ENCODE results near the gene TINCR.

The TINCR gene

DNA sequence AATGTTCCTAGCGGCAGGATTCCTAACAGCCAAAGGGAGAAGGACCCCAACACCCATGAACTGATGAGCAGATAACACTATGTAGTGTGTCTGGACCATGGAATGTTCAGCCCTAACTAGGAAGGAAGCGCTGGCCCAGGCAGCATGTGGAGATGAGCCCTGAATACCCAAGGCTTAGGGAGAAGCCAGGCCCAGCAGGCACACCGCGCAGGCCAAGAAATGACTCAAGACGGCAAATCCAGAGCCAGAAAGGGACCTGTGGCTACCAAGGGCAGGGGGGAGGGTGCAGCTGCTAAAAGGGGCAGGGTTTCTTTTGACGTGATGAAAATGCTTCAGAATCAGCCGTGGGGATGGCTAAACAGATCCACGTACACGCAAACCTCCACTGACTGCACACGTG, 20.7 kb upstream of the TINCR start:
- peaks cover 63% of the 10 kb centered on the region for H3K36me3 ChIP-seq (ENCODE audit: control insufficient read depth, insufficient read depth, low read length)
- H3K9me3 ChIP-seq (ENCODE audit: control insufficient read depth, low read length): no peaks in the 10 kb centered on the region
- no peak overlapping the region for H3K4me3 ChIP-seq (ENCODE audit: extremely low read depth, insufficient read depth, low read length, poor library complexity, severe bottlenecking)
- 95 to 97% methylated on average over 9 of the region's 10 CpGs for WGBS, 2 experiments (ENCODE audit: insufficient coverage in 2 of 2)
- no peak overlapping the region for H3K27ac ChIP-seq (ENCODE audit: low read depth, low read length, severe bottlenecking)
- peaks cover 10% of the 10 kb centered on the region for H3K4me1 ChIP-seq (ENCODE audit: control insufficient read depth, insufficient read depth, low read length, poor library complexity, severe bottlenecking)

DNA sequence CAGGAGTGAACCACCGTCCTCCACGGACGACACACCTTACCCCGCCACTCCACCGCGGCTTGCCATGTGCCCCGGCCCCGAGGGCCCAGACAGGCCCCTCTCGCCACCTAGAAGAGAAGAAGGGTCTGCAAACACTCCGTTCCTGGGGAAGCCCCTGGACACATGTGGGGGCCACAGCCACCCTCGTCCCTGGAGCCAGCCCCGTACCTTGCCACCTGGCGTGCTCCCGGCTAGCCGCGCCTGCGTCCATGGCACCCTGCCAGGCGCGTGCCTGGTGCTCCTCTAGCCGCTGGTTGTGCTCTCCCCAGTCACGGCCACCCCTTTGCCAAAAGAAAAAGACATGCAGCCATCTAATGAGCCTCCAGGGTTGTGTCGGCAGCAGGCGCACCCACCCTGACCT, 19.9 kb upstream of the TINCR start:
- peaks cover 10% of the 10 kb centered on the region for H3K4me1 ChIP-seq (ENCODE audit: control insufficient read depth, insufficient read depth, low read length, poor library complexity, severe bottlenecking)
- H3K9me3 ChIP-seq (ENCODE audit: control insufficient read depth, low read length): no peaks in the 10 kb centered on the region
- H3K36me3 ChIP-seq (ENCODE audit: control insufficient read depth, insufficient read depth, low read length): peaks cover 62% of the 10 kb centered on the region
- H3K27ac ChIP-seq (ENCODE audit: low read depth, low read length, severe bottlenecking): no peak overlapping the region
- no peak overlapping the region for H3K4me3 ChIP-seq (ENCODE audit: extremely low read depth, insufficient read depth, low read length, poor library complexity, severe bottlenecking)
- 97 to 98% methylated on average over 16 to 23 of the region's 23 CpGs for WGBS, 2 experiments (ENCODE audit: insufficient coverage in 2 of 2)

DNA sequence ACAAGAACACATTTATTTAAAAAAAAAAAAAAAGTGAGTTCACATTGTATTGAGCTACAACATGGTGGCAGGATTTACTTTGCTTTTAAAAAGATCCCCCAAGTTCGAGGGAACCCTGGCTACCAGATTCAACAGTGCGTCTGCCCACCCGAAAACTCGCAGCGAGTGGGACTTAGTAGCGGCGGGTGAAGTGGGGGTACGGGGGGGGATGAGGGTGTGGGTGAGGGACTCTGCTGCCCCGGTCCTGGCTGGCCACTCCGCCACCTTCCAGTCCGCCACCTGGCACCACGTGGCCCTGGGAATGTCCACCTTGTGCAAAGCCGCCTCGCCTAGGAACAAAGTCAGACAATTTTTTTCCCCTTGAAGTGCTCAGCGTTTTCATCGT, 19.3 kb upstream of the TINCR start:
- H3K36me3 ChIP-seq (ENCODE audit: control insufficient read depth, insufficient read depth, low read length): peaks cover 56% of the 10 kb centered on the region
- H3K27ac ChIP-seq (ENCODE audit: low read depth, low read length, severe bottlenecking): no peak overlapping the region
- 97 to 98% methylated on average over 9 to 12 of the region's 16 CpGs for WGBS, 2 experiments (ENCODE audit: insufficient coverage in 2 of 2)
- no peak overlapping the region for H3K4me3 ChIP-seq (ENCODE audit: extremely low read depth, insufficient read depth, low read length, poor library complexity, severe bottlenecking)
- peaks cover 10% of the 10 kb centered on the region for H3K4me1 ChIP-seq (ENCODE audit: control insufficient read depth, insufficient read depth, low read length, poor library complexity, severe bottlenecking)
- H3K9me3 ChIP-seq (ENCODE audit: control insufficient read depth, low read length): no peaks in the 10 kb centered on the region

DNA sequence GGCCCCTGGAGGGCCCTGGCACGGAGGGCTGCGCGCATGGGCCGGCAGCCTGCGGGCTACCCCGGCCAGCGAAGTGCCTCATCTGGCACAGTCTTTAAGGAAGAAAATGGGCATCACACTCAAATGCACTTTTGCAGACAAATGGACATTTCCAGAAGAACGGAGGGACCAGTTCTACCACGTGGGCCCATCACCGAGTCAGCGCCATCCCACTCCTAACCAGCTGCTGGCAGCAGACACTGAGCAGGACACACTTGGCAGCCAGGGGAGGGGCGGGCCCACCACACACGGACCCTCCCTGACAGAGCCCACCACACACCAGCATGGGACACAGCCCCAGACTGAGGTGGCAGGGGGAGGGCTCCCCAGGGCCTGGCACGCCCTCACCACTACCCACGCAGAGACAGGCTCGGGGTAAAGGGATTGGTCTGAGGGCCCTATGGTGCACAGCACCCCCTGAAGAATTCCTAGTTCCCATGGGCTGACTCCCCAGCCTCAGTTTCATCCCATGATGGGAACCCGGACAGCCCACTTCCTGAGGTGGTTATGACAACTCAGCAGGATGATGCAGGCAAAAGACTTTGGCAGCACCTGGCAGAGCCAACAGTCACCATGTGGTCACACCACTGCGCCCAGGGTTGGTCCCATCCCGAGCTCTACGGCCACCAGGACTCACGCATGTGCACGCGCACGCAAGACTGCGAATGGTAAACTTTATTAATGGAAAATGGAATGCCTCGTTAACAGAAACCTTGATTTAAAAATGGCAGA, 18.7 kb upstream of the TINCR start:
- no peaks in the 10 kb centered on the region for H3K9me3 ChIP-seq (ENCODE audit: control insufficient read depth, low read length)
- 82 to 87% methylated on average over 17 to 20 of the region's 26 CpGs for WGBS, 2 experiments (ENCODE audit: insufficient coverage in 2 of 2)
- H3K4me1 ChIP-seq (ENCODE audit: control insufficient read depth, insufficient read depth, low read length, poor library complexity, severe bottlenecking): peaks cover 10% of the 10 kb centered on the region
- no peak overlapping the region for H3K4me3 ChIP-seq (ENCODE audit: extremely low read depth, insufficient read depth, low read length, poor library complexity, severe bottlenecking)
- peak overlapping the region; percentile 23 for H3K27ac ChIP-seq (ENCODE audit: low read depth, low read length, severe bottlenecking)
- peaks cover 50% of the 10 kb centered on the region for H3K36me3 ChIP-seq (ENCODE audit: control insufficient read depth, insufficient read depth, low read length)

DNA sequence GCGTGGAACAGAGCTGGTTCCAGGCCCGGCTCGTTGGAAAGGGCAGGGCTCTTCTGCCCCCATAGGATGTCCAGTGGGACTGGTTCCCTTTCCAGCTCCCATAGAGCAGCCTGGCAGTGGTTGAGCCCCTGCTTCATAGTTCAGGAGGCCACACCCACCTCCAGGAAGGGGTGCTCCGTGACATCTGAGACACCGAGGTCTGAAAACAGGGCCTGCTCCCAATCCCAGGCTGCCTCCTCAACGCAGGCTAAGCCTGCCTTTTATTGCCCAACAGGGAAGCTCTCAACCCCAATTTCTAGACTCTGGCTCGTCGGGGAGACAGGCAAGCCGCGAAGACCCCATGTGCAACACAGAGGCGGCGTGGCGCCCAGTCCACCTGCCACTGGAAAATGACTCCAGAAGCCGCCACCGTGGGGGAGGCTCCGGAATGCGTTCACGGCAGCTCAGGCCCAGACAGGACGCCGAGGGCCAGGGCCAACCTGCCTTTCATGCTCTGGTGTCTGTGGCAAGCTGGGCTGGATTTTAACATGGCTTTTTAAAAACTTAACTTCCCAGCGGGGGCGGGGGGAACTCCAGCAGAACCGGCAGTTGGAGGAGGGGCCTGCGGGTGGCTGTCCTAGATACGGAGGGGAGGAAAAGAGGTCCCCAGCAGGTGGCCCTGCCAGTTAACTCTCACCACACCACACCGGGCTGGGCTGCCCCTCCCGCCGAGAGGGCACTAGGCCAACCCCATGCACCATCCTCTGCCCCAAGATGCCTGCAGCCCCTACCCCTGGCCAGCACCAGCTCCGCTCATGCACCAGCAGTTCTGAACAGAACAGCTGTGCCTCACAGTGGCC, 17.9 kb upstream of the TINCR start:
- Histone ChIP-seq H3K9me3 (ENCODE audit: control insufficient read depth, low read length) (no peaks in the 10 kb centered on the region), H3K27ac (ENCODE audit: low read depth, low read length, severe bottlenecking) (peak overlapping the region; percentile 23), H3K36me3 (ENCODE audit: control insufficient read depth, insufficient read depth, low read length) (peaks cover 43% of the 10 kb centered on the region), H3K4me3 (ENCODE audit: extremely low read depth, insufficient read depth, low read length, poor library complexity, severe bottlenecking) (no peak overlapping the region), H3K4me1 (ENCODE audit: control insufficient read depth, insufficient read depth, low read length, poor library complexity, severe bottlenecking) (peaks cover 10% of the 10 kb centered on the region)
- 37 to 41% methylated on average over 28 to 29 of the region's 29 CpGs for WGBS, 2 experiments (ENCODE audit: insufficient coverage in 2 of 2)

DNA sequence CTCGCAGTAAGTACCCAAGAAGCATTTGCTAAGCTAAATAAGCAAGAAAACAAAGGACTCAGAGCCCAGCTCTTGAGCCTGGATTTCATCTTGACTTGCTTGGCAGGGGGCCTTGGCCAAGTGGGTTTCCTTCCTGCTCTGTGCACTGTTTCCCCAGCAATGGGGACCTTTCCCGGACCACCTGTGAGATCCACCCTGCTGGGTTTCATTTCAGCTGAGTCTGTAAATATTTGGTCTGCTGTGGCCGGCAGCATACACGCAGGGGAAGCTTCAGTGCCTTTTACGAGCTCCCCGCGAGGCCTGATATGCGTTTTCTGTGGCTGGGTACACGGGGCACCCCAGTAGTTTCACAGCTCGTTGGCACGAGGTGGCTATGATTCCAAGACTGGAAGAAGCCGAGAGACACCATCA, 12.4 kb upstream of the TINCR start:
- Histone ChIP-seq H3K27ac (ENCODE audit: low read depth, low read length, severe bottlenecking) (no peak overlapping the region), H3K9me3 (ENCODE audit: control insufficient read depth, low read length) (no peaks in the 10 kb centered on the region), H3K36me3 (ENCODE audit: control insufficient read depth, insufficient read depth, low read length) (peaks cover 9% of the 10 kb centered on the region), H3K4me1 (ENCODE audit: control insufficient read depth, insufficient read depth, low read length, poor library complexity, severe bottlenecking) (peaks cover 2% of the 10 kb centered on the region), H3K4me3 (ENCODE audit: extremely low read depth, insufficient read depth, low read length, poor library complexity, severe bottlenecking) (no peak overlapping the region)
- WGBS, 2 experiments (ENCODE audit: insufficient coverage in 2 of 2): 58 to 63% methylated on average over 11 to 12 of the region's 12 CpGs

DNA sequence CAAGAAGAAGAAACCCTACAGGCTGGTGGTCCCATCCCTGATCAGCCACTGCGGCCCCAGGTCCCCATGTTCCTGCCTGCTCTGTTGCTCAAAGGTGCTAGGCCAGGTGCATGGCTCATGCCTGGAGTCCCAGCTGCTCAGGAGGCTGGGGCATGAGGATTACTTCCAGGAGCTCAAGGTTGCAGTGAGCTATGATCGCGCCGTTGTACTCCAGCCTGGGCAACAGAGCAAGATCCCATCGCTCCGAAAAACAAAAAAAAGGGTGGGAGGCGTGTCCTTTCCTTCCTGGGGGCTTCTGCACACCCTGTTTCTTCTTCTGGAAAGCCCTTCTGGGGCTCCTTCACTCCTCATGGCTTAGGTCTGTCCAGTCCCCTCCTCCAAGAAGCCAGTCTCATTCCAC, 11.9 kb upstream of the TINCR start:
- no peak overlapping the region for H3K4me3 ChIP-seq (ENCODE audit: extremely low read depth, insufficient read depth, low read length, poor library complexity, severe bottlenecking)

DNA sequence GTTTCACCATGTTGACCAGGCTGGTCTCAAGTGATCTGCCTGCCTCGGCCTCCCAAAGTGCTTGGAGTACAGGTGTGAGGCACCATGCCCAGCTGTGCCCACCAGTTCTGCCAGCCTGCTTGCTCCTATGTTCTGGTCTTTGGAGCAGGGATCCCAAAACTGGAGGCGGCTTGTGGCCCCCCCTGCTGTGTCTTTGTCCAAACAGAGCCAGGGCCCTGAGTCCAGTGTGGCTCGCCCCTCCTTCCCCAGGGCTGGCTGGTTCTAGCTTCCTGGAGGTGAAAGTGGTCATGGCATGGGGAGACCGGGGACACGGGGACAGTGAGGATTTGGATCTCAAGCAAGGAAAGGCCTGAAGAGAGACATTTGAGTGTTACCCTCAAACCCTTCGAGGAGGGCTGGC, 11.5 kb upstream of the TINCR start:
- Histone ChIP-seq H3K4me1 (ENCODE audit: control insufficient read depth, insufficient read depth, low read length, poor library complexity, severe bottlenecking) (peaks cover 2% of the 10 kb centered on the region), H3K9me3 (ENCODE audit: control insufficient read depth, low read length) (no peaks in the 10 kb centered on the region), H3K36me3 (ENCODE audit: control insufficient read depth, insufficient read depth, low read length) (peaks cover 6% of the 10 kb centered on the region), H3K27ac (ENCODE audit: low read depth, low read length, severe bottlenecking) (no peak overlapping the region), H3K4me3 (ENCODE audit: extremely low read depth, insufficient read depth, low read length, poor library complexity, severe bottlenecking) (no peak overlapping the region)
- WGBS, 2 experiments (ENCODE audit: insufficient coverage in 2 of 2): 91 to 97% methylated on average over 6 of the region's 6 CpGs

More for the DNA sequence above, 11.9 kb upstream of the TINCR start:
- 93 to 97% methylated on average over 7 of the region's 7 CpGs for WGBS, 2 experiments (ENCODE audit: insufficient coverage in 2 of 2)
- Histone ChIP-seq H3K9me3 (ENCODE audit: control insufficient read depth, low read length) (no peaks in the 10 kb centered on the region), H3K27ac (ENCODE audit: low read depth, low read length, severe bottlenecking) (no peak overlapping the region), H3K36me3 (ENCODE audit: control insufficient read depth, insufficient read depth, low read length) (peaks cover 6% of the 10 kb centered on the region), H3K4me1 (ENCODE audit: control insufficient read depth, insufficient read depth, low read length, poor library complexity, severe bottlenecking) (peaks cover 2% of the 10 kb centered on the region)

DNA sequence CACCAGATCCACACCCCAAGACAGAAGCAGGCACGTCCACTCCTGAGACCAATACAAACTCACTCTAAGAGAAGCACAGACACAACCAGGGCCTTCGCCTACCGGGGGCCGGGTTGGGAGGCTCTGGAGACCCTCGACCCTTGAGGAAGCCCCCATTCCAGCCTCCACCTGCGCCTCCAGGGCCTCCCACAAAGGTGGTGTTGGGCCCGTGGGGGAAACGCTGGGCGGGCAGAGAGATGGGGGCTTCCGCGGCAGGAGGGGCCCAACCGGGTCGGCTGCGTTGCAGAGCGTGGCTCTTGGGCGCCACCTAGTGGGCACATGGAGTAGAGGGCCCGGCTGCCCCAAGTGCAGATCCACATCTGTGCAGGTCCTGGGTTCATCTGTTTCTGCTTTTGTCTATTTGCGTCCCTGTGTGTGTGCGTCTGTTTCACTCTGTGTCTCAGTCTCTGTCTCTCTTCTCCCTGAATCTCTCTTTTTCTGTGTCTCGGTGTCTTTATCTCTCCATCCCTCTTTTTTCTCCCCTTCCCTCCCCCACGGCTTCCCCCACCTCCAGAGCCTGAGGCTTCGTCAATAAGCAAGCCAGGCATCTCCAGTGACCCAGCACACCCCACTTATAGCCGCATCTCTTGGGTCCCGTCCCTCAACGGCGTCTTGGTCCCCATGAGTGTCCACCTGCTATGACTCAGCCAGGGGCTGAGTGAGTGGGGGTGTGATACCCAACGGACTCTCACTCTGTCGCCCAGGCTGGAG, 10.5 kb upstream of the TINCR start:
- Histone ChIP-seq H3K9me3 (ENCODE audit: control insufficient read depth, low read length) (no peaks in the 10 kb centered on the region), H3K4me3 (ENCODE audit: extremely low read depth, insufficient read depth, low read length, poor library complexity, severe bottlenecking) (no peak overlapping the region), H3K4me1 (ENCODE audit: control insufficient read depth, insufficient read depth, low read length, poor library complexity, severe bottlenecking) (peaks cover 2% of the 10 kb centered on the region), H3K36me3 (ENCODE audit: control insufficient read depth, insufficient read depth, low read length) (peaks cover 6% of the 10 kb centered on the region), H3K27ac (ENCODE audit: low read depth, low read length, severe bottlenecking) (no peak overlapping the region)
- WGBS, 2 experiments (ENCODE audit: insufficient coverage in 2 of 2): 27 to 37% methylated on average over 17 to 23 of the region's 28 CpGs

DNA sequence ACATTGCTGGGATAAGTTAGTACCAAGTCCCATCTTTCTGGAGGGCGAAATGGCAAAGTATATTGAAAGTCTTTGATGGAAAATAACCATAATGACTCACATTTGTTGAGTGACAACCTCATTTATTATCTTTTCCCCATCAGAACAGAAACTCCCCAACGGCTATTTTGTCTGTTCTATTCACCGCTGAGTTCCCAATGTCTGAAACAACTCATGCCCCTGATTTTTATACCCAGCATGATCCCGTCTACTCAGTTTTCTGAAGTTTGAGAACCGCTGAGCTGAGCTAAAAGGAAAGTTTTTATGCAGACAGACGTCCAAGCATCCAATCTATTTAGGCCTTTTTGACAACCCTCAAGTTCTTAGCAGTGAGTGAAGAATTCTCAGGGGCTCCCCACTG, 7.8 kb upstream of the TINCR start:
- Histone ChIP-seq H3K9me3 (ENCODE audit: control insufficient read depth, low read length) (no peaks in the 10 kb centered on the region), H3K4me3 (ENCODE audit: extremely low read depth, insufficient read depth, low read length, poor library complexity, severe bottlenecking) (no peak overlapping the region), H3K27ac (ENCODE audit: low read depth, low read length, severe bottlenecking) (no peak overlapping the region), H3K4me1 (ENCODE audit: control insufficient read depth, insufficient read depth, low read length, poor library complexity, severe bottlenecking) (peaks cover 2% of the 10 kb centered on the region), H3K36me3 (ENCODE audit: control insufficient read depth, insufficient read depth, low read length) (no peaks in the 10 kb centered on the region)
- WGBS, 2 experiments (ENCODE audit: insufficient coverage in 2 of 2): 86 to 91% methylated on average over 4 of the region's 6 CpGs
